Erythroblast (primary cell): Measurements from ENCODE around the gene DUS2.

Experiments used
- GATA1 ChIP-seq: IDR thresholded peaks from 2 replicates; pipeline ENCODE4 v1.6.1; 2011; ENCODE audit warnings: low read depth, mild to moderate bottlenecking, control low read depth, low read length, moderate library complexity
- POLR2A ChIP-seq: IDR thresholded peaks from 2 replicates; pipeline ENCODE4 v1.6.1; 2011; ENCODE audit warnings: mild to moderate bottlenecking, low read length

- no peak for TF ChIP-seq POLR2A
- no peak for TF ChIP-seq GATA1
Measured at GRCh38 chr16:68031951-68032350, 8.9 kb downstream of the DUS2 start.
